AG10803 (cell line): Measurements from ENCODE around the gene ADARB1.

Experiments used
- DNase-seq: peaks from one replicate; pipeline ENCODE4 v3.0.0; 2010; ENCODE audit warnings: low read depth
- H3K4me3 ChIP-seq: 2 replicates; pipeline ENCODE4 v1.5.1; 2011; ENCODE audit warnings: mild to moderate bottlenecking, low read length, control low read depth
- TF ChIP-seq, protein P1 (sequence below): conservative IDR thresholded peaks from 2 replicates; pipeline ENCODE4 v1.5.1; 2011; ENCODE audit warnings: mild to moderate bottlenecking, low read length, control low read depth, inconsistent platforms

The ADARB1 gene

DNA sequence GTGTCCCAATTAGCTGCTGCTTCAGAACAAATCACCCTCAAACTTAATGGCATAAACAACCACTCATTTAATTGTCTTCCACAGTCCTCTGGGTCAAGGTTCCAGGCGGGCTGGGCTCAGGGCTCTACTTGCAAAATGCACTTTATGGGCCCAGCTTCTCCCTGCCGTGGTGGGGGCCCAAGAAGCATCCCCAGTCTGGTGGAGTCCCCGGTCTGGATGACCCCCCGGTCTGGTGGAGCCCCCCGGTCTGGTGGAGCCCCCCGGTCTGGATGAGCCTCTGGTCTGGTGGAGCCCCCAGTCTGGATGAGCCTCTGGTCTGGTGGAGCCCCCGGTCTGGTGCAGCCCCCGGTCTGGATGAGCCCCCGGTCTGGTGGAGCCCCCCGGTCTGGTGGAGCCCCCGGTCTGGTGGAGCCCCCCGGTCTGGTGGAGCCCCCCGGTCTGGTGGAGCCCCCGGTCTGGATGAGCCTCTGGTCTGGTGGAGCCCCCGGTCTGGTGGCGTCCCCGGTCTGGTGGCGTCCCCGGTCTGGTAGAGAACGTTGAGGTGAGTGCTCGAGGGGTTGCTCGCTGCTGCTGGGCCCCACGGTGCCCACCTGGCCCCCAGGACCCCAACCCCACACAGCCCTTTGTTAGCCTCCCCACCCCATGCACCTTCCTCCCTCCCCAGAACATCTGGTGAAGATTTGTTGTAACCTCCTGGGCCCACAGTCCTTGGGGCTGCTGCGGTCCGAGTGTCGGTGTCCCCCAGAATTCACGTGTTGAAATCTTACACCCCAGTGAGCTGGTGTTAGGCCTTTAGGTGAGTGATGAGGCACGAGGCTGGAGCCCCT is 179.5 kb downstream of the ADARB1 start:
- no peak overlapping the region for H3K4me3 ChIP-seq
- TF ChIP-seq, protein P1, sequence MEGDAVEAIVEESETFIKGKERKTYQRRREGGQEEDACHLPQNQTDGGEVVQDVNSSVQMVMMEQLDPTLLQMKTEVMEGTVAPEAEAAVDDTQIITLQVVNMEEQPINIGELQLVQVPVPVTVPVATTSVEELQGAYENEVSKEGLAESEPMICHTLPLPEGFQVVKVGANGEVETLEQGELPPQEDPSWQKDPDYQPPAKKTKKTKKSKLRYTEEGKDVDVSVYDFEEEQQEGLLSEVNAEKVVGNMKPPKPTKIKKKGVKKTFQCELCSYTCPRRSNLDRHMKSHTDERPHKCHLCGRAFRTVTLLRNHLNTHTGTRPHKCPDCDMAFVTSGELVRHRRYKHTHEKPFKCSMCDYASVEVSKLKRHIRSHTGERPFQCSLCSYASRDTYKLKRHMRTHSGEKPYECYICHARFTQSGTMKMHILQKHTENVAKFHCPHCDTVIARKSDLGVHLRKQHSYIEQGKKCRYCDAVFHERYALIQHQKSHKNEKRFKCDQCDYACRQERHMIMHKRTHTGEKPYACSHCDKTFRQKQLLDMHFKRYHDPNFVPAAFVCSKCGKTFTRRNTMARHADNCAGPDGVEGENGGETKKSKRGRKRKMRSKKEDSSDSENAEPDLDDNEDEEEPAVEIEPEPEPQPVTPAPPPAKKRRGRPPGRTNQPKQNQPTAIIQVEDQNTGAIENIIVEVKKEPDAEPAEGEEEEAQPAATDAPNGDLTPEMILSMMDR: no peak
- no peak for DNase-seq

DNA sequence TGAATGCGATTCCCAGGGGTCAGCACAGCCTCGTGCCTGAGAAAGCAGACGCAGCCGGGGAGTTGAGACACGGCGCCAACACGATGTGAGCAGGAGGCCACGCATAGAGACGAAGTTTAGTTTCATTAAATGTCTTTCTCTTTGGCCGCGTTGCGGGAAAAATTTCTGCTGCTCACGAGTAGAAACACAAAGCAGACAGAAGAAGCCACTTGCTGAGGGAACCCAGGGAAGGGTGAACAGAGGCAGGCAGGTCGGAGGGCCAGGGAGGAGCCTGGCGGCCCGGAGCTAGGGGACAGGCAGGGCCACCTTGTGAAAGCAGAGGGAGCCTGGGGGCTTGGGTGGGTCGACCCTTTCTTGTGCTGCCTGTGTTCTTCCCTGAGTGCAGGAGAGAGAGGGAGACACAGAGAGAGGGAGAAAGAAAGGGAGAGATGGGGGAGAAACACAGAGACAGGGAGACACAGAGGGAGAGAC is 180.1 kb downstream of the ADARB1 start:
- TF ChIP-seq, protein P1: no peak

DNA sequence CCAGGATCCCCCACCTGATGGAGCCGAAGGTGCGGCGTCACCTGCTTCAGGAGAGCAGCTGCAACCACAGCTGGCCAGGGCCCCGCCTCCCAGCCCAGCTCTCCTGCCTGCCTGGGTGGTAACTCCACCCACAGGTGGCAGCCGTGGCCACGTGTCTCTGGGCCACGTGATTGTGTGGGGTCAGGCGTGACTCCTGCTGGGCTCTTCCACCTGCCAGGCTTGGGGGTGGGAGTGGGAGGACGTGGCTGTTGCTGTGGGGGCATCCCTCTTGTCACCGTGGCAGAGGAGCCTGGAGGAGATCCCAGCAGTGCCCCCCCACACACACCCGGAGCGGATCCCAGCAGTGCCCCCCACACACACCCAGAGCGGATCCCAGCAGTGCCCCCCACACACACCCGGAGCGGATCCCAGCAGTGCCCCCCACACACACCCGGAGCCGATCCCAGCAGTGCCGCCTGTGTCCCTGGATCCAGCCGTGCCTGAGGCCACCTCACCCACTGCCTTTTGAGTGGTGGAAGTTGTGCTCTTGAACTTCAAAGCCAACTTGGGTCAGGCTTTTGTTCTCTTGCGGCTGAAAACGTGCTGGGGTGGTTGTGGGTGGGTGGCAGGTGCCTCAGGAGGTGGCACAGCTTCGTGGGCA is 181.1 kb downstream of the ADARB1 start:
- DNase-seq: no peak
- no peak overlapping the region for H3K4me3 ChIP-seq
- TF ChIP-seq, protein P1: no peak

More for the DNA sequence above, 180.1 kb downstream of the ADARB1 start:
- no peak overlapping the region for H3K4me3 ChIP-seq
- DNase-seq: no peak

DNA sequence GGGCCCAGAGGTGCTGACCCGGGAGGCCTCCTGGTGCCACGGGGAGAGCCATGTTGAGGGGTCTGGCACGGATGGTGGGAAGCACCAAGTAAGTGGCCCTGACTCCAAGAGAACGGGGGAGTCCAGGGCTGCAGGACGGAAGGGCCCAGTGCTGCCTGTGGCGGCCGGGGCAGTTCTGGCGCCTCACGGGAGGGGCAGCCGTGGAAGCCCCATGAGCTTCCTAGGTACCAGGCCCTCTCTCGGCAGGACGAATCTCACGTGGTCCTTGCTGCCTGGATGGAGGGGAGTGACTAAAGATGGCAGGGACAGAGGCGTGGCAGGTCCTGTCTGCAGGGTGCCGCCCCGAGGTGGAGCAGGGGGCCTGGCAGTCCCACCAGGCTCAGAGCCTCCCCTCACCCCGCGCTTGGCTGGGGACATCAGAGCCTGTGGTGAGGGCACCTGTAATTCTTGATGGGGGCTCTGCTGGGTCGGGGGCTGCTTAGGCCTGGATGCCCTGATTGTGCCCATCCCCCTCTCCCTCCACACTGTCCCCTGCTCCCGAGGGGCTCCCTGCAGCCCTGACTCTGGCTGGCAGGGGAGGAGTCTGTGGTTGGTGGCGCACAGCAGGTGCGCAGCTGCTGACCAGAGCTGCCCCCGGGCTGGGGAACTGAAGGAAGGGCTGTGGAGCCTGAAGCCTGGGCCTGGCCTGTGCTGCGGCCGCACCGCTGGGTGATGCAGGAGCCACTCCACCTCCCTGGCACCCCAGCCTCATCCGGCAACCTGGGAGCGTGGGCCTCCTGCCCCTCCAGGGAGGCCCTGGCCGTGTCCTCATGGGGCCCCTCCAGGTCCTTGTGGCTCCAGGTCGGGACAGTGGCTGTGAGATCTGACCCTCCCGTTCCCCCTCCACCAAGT is 181.9 kb downstream of the ADARB1 start:
- DNase-seq: no peak
- H3K4me3 ChIP-seq: no peak overlapping the region
- TF ChIP-seq, protein P1: no peak

DNA sequence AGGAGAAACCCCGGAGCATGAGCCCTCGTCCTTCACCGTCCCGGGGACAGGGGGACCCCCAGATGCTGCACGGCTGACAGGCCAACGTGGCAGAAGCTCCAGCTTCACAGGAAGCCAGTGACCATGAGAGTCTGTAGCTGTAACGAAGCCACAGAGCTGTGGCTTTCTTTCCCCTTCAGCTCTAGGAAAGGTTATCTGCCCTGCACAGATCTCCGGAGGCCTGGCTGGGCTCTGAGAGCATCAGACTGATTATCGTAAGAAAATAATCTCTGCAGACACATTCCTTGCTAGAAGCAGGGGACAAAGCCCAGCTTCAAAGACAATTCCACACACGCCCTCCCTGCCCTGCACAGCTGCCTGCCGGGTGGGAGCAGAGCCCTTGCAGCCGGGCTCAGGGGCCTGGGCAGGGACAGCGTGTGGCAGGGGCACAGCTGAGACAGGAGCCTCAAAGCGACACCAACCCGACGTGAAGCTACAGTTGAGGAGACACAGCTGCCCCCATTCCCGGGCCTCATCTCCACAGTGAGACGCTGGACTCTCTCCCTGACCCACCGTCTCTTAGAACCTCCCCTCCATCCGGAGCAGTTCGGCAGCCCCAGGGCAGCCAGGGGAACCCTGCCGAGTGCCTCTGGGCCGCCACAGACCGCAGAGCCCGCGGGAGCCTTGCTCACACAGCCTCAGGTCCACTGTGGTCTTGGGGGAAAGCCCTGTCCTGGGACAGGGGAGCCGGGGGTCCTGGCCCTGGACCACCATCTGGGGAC is 182.7 kb downstream of the ADARB1 start:
- TF ChIP-seq, protein P1: no peak
- no peak overlapping the region for H3K4me3 ChIP-seq
- no peak for DNase-seq

DNA sequence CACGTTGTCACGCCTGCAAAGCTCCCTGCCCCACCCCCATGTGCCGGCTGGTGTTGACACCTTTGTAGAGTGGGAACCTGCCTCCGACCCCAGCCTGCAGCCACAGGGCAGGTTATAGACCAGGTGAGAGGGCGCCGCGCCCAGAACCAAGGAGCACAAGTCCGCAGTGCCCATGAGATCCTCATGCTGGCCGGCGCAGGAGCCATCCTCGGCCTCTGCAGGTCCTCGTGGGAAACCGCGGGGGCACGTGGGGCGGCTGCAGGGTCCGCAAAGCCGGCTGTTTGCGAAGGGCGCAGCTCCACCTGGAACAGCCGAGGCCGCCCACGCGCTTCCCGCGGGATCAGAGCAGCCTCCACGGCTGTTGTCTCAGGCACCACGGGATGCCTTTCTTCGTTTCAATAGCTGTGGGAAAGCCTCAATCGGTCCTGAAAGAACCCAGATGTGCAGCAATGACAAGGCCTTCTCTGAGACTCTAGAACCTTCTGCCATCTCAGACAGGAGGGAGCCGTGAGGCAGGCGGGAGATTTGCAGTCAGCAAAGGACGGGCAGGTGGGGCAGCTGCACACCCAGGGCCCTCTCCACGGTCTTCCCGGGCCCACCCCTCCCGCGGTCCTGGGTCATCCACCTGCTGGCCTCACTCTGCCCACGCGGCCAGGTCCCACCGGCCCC is 183.4 kb downstream of the ADARB1 start:
- H3K4me3 ChIP-seq: no peak overlapping the region
- TF ChIP-seq, protein P1: no peak
- no peak for DNase-seq
